ENCODE results near the gene ANKHD1.

Gene ANKHD1, protein sequence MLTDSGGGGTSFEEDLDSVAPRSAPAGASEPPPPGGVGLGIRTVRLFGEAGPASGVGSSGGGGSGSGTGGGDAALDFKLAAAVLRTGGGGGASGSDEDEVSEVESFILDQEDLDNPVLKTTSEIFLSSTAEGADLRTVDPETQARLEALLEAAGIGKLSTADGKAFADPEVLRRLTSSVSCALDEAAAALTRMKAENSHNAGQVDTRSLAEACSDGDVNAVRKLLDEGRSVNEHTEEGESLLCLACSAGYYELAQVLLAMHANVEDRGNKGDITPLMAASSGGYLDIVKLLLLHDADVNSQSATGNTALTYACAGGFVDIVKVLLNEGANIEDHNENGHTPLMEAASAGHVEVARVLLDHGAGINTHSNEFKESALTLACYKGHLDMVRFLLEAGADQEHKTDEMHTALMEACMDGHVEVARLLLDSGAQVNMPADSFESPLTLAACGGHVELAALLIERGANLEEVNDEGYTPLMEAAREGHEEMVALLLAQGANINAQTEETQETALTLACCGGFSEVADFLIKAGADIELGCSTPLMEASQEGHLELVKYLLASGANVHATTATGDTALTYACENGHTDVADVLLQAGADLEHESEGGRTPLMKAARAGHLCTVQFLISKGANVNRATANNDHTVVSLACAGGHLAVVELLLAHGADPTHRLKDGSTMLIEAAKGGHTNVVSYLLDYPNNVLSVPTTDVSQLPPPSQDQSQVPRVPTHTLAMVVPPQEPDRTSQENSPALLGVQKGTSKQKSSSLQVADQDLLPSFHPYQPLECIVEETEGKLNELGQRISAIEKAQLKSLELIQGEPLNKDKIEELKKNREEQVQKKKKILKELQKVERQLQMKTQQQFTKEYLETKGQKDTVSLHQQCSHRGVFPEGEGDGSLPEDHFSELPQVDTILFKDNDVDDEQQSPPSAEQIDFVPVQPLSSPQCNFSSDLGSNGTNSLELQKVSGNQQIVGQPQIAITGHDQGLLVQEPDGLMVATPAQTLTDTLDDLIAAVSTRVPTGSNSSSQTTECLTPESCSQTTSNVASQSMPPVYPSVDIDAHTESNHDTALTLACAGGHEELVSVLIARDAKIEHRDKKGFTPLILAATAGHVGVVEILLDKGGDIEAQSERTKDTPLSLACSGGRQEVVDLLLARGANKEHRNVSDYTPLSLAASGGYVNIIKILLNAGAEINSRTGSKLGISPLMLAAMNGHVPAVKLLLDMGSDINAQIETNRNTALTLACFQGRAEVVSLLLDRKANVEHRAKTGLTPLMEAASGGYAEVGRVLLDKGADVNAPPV (N-terminal part only)

DNA sequence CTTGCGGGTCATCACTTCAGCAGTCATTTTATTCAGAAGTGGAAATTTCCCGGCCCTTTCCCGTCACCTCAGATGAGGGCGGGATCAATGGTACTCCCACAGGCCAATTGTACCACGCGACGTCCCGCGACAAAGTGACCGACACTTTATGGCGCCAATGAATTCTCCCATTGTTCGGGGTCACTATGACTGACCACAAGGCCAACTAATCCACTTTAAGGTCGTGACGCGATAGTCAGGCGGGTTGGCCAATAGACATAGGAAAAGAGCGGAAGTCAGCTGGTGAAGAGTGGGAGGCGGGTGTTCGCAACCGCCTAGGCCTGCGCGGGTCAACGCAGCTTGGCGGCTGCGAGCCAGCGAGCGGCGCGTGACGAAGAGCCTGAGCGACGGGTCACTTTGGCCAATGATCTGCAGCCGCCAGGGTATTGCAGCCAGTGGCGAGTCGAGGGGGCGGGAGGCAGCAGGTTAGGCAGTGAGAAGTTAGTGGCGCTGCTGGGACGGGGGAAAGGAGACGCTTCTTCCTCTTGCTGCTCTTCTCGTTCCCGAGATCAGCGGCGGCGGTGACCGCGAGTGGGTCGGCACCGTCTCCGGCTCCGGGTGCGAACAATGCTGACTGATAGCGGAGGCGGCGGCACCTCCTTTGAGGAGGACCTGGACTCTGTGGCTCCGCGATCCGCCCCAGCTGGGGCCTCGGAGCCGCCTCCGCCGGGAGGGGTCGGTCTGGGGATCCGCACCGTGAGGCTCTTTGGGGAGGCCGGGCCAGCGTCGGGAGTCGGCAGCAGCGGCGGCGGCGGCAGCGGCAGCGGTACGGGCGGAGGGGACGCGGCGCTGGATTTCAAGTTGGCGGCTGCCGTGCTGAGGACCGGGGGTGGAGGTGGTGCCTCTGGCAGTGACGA is at the start of gene ANKHD1:
Gene ANKHD1 (plus strand): TSS at position 472 of the 896 bp plus-strand sequence. CDS start 135 bp downstream, at position 607.
- FAIRE-seq, result peak; percentile 94

DNA sequence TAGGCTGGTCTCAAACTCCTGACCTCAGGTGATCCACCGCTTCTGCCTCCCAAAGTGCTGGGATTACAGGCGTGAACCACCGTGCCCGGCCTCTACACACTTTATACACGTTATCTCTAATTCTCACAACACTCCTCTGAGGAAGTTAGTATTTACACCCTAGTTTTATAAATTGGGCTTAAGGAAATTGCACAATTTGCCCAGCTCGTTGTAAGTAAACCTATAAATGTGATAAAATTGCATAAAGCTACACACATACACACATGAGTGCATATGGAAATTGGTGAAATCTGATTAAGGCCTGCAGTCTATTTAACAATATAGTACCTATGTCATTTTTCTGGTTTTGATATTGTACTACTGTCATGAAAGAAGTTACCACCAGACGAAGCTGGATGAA is 46.1 kb upstream of the ANKHD1 start:
- no peak for FAIRE-seq

DNA sequence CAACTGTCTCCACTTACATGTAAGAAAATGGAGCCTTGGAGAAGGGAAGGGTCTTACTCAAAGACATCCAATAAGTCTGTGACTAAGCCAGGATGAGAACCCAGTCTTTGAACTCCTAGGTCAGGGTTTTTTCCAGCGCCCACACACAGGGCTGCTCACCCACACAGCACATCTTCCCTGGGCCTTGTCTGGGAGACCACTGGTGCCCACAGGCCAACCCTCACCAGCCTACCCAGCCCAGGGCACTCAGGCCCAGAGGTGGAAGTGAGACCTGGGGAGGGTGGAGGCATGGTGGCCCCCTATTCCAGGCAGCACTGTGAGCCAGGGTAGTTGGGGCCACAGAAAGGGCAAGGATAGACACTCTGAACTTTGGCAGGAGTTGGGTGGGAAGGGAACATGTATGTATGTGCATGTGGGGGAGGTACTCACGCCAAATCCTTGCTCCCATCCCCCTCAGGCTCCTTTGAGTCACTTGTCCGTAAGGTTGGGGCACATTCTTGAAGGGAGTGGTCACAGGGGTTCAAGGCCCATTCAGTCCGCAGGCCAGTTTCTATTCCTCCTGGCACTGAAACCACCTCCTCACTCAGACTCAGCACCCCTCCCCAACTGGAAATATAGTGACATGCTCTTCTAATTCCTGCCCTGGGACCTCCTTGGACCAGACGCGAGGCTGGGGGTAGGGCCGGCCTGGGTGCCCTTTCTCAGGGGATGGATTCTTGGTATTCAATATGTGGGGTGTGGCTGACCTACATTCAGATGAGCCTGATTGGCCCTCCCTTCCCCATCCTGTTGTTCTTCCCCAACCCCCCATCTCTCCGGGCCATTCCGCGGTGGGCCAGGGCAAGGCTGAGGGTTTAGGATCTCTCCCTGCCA is 44.5 kb upstream of the ANKHD1 start:
- no peak for FAIRE-seq

DNA sequence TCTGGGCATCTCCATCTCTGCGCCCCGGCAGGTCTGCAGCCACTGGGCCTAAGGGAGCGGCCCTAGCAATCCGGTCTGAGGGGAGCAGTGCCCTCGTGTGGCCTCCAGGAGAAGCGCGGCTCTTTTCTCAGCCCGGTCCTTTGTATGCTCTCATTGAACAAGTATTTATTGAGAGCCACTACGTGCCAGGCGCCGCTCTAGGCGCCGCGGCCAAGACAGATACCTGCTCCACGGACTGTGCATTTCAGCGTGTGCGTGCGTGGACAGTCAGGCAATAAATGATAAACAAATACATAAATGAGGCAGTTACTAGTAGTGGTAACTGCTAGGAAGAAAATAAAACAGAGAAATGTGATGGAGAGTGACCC is 43.9 kb upstream of the ANKHD1 start:
- no peak for FAIRE-seq

DNA sequence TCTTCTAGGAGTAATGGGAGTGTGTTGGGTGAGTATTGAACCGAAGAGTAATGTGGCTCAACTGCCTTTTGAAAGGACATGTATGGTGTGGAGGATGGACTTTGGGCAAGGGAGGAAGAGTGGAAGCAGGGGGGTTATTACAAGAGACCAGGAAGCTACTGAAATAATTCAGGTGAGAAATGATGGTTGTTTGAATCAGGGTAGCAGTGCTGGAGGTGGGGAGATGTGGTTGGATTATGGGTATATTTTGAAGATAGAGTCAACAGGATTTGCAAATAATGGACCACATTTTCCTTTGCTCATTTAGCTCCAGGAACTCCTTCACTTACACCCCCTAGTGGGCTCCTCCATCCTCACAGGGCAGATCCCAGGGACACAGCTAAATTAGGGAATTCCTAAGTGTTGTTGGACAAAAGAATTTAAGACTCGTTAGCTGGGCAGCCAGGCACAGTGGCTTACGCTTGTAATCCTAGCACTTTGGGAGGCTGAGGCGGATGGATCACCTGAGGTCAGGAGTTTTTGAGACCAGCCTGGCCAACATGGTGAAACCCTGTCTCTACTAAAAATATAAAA is 42.8 kb upstream of the ANKHD1 start:
- FAIRE-seq, result no peak

DNA sequence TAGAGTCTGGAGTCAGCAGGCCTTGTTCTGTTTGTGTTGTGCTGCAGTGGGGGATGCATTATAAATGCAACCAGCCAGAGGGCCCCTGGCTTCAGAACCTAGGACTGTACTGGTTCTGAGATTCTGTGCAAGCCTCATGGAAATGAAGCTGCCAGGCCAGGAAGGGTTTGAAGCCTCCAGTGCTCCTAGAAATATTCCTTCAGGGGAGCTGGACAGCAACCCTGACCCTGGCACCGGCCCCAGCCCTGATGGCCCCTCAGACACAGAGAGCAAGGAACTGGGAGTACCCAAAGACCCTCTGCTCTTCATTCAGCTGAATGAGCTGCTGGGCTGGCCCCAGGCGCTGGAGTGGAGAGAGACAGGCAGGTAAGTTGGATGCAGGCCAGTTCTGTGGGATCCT is 41.5 kb upstream of the ANKHD1 start, which contains the start of gene SLC4A9:
Gene SLC4A9 (plus strand): TSS at position 94 of the 400 bp plus-strand sequence. CDS start 43 bp downstream, at position 137.
- FAIRE-seq, result no peak

DNA sequence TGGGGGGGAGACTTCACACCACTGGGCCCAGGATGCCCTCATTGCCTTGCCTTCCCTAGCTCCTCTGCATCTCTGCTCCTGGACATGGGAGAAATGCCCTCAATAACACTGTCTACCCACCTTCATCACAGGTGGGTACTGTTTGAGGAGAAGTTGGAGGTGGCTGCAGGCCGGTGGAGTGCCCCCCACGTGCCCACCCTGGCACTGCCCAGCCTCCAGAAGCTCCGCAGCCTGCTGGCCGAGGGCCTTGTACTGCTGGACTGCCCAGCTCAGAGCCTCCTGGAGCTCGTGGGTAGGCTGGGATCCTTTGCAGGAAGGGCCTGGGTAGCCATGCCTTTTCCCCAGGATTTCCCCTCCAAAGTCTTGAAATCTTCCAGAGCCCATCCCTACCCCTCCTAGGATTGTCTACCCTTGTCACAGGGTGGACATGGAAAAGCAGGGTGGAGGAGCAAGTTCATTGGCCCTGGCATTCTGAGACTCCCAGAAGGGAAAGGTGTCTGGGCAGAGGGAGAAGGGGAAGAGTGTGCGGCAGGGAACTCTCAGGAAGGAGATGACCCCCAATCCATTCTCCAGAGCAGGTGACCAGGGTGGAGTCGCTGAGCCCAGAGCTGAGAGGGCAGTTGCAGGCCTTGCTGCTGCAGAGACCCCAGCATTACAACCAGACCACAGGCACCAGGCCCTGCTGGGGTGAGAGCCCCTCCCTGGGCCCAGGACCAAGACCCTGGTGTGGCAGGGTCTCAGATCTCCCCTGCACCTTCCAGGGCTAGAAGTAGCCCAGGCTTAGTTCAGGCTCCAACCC is 40.8 kb upstream of the ANKHD1 start:
- FAIRE-seq, result no peak

DNA sequence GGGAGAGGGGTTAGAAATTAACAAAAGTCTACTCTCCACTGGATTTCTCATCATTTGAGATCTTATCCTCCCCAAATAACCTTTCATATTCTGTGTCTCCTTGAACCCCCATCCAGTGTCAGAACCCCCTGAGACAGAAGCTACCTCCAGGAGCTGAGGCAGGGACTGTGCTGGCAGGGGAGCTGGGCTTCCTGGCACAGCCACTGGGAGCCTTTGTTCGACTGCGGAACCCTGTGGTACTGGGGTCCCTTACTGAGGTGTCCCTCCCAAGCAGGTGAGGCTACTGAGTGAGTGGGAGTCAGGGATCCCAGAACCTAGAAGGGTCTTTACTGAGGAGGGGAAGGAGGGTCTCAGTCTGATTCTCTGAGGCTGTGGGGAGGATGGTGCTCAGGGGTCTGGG is 39.7 kb upstream of the ANKHD1 start:
- no peak for FAIRE-seq

DNA sequence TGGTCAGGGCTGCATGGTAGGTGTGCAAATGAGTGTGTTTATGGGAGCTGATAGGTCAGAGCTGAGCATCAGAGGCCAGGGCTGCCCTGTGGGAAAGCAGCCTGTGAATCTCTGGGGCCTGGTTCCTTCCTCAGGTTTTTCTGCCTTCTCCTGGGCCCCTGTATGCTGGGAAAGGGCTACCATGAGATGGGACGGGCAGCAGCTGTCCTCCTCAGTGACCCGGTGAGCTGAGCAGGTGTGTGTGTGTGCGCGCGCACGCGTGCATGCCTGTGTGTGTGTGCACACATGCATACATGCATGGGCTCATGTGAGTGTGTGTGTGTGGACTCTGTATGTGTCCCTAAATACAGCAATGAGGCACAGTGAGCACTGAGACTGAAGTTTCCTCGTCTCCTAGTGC is 39.3 kb upstream of the ANKHD1 start:
- no peak for FAIRE-seq

DNA sequence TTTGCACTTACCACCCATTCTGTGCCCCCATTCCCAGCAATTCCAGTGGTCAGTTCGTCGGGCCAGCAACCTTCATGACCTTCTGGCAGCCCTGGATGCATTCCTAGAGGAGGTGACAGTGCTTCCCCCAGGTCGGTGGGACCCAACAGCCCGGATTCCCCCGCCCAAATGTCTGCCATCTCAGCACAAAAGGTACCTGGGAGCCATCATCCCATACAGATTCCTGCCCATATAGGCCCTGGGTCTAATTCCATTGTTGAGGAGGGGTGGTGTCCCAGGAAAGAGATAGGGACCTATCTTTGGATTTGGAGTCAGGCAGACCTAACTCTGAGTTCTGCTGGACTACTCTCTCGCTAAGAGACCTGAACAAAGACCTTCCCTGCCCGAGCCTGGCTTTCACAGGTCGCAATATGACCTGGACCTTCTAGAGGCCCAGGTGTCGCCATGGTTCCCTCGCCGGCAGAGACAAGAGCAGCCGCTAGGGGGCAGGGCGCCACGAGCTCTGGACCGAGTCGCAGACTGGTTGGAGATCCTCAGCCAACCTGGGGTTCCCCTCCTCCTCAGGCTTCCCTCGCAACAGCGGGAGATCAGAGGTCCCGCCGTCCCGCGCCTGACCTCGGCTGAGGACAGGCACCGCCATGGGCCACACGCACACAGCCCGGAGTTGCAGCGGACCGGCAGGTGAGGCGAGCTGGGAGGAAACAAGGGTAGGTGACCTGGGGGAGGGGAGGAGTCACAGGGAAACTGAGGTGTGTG is 38.6 kb upstream of the ANKHD1 start:
- FAIRE-seq, result no peak

DNA sequence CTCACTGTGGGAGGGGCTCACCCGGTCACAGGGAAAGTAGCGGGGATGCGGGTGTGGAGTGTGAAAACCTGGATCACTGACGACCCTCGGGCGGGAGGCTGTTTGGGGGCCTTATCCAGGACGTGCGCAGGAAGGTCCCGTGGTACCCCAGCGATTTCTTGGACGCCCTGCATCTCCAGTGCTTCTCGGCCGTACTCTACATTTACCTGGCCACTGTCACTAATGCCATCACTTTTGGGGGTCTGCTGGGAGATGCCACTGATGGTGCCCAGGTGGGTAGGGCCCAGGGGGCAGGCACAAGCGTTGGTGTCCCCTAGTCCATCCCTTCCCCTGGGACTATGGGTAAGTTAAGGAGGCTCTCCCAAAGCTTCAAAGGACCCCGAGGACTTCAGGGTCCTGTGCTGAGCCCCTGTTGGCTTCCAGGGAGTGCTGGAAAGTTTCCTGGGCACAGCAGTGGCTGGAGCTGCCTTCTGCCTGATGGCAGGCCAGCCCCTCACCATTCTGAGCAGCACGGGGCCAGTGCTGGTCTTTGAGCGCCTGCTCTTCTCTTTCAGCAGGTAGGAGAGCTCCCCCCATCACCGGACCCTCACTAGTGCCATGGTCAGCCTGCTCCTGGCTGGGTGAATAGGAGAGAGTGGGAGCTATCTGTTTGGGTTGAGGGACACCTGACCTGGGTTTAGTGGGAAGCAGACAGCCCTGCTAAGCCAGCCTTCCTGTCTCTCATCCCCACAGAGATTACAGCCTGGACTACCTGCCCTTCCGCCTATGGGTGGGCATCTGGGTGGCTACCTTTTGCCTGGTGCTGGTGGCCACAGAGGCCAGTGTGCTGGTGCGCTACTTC is 37.8 kb upstream of the ANKHD1 start:
- no peak for FAIRE-seq

DNA sequence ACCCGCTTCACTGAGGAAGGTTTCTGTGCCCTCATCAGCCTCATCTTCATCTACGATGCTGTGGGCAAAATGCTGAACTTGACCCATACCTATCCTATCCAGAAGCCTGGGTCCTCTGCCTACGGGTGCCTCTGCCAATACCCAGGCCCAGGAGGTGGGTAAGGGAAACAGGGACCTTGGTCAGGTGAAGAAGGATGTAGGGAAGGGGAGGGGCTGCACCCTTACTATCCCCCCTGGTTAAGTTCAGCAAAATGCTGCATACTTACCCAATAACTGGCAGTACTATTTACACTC is 37.2 kb upstream of the ANKHD1 start:
- no peak for FAIRE-seq

DNA sequence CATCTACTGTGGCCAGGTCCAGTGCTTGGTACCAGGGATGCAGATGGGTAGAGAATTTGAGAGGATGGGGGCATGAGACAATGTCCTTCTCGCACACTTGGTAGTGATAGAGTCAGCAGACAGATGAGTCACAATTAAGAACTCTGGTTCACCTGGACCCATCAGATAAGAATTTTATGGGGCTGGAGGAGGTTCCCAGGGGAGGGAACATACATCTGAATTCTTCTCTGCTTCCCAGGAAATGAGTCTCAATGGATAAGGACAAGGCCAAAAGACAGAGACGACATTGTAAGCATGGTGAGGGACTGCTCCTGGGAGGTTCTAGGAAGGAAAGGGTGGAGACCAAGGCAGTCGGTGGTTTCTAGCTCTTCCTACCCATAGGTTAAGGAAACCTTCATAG is 36.4 kb upstream of the ANKHD1 start:
- no peak for FAIRE-seq

DNA sequence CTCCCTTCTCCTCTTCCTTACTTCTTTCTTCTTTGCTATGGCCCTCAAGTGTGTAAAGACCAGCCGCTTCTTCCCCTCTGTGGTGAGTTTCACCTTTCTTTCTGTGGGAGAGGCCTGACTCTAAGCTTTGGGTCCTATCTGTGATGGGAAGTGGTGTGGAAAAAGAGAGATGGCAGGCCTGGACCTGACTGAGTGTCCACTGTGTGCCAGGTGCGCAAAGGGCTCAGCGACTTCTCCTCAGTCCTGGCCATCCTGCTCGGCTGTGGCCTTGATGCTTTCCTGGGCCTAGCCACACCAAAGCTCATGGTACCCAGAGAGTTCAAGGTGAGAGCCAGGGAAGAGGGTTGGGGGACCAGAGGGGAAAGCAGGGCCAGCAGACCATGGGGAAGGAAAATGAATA is 35.7 kb upstream of the ANKHD1 start:
- FAIRE-seq, result no peak

DNA sequence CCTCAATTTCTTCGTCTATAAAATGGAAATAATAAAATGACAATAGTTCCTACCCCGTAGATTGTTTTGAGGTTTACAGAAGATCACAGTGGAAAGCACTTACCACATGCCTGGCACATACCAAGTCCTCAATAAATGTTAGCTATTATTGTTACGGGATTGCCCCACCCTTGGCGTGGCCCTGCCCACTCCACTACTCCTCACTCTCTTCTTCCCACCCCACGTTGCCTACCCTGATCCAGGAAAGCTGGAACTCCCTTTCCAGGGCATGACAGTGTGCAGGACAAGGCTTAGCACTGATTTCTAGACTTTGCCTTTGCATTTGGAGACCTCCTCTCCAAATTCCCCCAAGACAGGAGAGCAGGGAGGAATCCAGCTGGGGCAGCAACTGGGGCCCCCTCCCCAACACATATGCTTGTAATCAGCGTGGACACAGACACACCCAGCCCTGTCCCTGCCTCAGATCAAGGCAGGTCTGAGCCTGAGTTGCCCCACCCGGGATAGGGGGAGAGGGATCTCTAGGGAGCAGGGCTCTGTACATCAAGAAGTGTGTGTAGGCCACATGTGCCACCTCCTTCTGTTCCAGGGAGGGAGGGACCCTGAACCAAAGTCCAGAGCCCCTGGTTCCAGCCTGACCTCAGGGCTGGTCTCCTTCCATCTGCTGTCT is 34.9 kb upstream of the ANKHD1 start:
- no peak for FAIRE-seq

DNA sequence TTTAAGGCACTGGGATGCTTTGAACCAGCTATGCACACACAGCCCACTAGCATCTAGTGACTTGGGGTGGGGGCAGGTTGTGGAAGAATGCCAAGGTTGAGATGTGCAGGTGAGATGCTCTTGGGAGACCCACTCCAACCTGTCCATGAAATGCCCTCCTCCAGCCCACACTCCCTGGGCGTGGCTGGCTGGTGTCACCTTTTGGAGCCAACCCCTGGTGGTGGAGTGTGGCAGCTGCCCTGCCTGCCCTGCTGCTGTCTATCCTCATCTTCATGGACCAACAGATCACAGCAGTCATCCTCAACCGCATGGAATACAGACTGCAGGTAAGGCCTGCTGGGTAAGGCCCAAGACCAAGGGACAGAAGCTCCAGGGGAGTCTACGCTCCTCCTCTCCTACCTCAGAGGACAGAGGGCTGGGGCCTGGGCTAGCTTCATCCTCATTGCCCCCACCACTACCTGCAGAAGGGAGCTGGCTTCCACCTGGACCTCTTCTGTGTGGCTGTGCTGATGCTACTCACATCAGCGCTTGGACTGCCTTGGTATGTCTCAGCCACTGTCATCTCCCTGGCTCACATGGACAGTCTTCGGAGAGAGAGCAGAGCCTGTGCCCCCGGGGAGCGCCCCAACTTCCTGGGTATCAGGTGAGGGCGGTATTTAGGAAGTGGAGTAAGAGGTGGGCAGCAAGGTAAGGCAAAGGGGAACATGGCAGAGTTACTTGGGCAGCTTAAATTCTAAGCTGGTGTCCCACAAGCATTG is 34.2 kb upstream of the ANKHD1 start:
- FAIRE-seq, result no peak
